GM12872 (cell line): ENCODE results near the gene DENND1C.

Experiments
- TF ChIP-seq, protein P1 (sequence below): IDR thresholded peaks from 3 replicates; pipeline ENCODE4 v1.5.1; 2011; ENCODE audit warnings: low read depth, mild to moderate bottlenecking, low read length, moderate library complexity; ENCODE audit not compliant: insufficient read depth

DENND1C gene

DNA sequence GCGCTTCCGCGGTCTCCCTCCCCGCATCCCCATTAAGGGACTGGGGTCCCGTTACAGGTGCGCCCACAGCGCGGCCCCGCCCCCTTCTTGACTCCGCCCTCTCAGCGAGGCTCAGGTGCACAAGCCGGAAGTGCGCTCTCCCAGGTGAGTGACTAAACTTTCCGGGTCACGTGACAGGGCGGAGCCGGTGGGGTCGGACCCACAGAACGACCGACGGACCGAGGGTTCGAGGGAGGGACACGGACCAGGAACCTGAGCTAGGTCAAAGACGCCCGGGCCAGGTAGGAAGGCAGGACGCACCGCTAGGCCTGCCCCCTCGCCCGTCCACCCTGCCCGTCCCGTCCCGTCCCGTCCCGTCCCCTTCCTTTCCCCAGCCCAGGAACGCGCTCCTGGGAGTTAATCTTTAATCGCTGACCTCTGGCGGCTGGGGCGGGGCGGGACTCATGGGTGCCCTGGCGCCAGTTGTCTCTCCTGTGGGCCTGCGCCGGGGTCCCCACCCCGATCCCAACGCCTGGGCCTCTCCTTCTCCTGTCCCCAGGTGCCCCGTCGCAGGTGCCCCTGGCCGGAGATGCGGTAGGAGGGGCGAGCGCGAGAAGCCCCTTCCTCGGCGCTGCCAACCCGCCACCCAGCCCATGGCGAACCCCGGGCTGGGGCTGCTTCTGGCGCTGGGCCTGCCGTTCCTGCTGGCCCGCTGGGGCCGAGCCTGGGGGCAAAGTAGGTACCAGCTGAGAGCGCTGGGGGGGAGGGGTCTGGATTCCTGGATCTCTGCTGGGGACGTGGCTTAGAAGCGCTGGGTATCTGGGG is 17.3 kb downstream of the DENND1C start, which contains the start of gene CRB3:
CRB3 (plus strand) TSS at position 202 of the 804 bp plus-strand sequence; CDS start at position 633, 431 bp downstream.
- TF ChIP-seq, protein P1, sequence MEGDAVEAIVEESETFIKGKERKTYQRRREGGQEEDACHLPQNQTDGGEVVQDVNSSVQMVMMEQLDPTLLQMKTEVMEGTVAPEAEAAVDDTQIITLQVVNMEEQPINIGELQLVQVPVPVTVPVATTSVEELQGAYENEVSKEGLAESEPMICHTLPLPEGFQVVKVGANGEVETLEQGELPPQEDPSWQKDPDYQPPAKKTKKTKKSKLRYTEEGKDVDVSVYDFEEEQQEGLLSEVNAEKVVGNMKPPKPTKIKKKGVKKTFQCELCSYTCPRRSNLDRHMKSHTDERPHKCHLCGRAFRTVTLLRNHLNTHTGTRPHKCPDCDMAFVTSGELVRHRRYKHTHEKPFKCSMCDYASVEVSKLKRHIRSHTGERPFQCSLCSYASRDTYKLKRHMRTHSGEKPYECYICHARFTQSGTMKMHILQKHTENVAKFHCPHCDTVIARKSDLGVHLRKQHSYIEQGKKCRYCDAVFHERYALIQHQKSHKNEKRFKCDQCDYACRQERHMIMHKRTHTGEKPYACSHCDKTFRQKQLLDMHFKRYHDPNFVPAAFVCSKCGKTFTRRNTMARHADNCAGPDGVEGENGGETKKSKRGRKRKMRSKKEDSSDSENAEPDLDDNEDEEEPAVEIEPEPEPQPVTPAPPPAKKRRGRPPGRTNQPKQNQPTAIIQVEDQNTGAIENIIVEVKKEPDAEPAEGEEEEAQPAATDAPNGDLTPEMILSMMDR = no peak

DNA sequence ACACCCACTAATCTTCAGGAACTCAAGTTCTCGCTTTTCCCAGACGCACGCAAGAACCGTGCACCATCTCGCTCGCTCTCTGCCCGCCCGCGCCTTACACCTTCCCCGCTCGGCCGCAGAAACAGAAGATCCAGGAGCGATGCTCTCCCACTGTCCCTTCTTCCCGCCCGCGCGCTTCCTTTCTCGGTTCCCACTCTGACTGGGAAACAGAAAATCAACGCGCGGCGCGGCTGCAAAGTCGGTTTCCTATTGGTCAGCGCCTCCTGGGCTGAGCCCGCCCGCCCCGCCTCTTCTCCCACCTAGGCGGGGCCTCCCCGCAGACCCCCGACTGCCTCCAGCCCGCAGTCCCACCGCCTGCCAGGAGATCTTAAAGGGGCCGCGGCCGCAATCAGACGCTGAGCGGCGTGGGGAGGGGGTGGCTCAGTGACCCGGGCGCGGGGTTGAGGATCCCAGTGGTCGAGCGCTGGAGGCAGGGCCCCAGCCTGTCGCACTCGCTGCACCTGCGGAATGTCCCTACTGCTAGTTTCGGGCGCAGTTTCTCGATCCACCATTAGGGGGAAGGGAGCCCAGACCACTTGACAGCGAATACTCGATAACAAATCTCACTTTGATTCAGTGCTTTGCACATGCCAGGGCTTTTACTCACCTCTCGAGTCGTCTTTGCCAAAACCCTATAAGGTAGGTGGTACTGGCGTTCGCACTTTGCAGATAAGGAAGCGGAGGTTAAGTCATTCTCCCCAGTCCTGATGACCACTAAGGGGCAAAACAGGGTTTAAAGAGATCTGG is 21.3 kb downstream of the DENND1C start:
- TF ChIP-seq, protein P1 = peak; percentile 92

DNA sequence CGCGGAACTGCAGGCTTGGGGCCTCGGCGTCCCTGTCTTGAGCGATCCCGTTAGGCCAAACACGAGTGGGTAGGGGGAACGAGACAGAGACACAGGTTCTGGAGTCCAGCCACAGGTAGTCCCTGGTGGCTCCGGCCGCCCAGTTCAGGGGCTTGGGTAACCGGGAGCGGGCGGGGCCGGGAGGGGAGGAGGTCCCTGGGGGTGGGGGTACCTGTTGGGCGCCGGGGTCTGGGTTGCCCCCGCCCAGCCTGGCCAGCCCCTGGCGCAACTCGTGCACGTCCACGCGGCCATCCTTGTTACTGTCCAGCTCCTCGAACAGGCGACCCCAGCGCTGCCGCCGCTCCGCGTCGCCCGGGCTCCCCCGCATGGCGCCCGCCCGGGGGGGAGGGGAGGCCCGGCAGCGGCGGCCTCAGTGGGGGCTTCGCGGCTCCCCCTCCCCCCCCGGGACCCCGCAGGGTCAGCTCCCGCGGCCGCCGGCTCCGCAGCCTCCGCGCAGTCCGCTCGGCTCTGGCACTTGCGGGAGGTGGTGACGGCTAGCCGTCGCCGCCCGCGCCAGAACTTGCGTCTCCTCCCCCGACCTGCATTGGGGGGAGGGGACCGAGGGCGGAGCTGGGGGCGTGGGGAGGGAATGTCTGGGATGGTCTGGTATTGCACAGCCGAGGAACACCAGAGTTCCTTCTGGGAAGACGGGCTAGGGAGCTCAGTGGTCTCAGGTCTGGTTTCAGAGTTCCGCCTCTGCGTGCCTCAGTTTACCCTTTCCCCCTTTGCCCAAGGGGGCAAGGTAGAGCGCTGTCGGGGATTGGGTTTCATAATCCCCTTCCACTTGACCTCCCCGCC is 22.1 kb downstream of the DENND1C start, which contains the start of gene SLC25A23:
SLC25A23 (minus strand) TSS at position 531 of the 837 bp plus-strand sequence; CDS start at position 367, 164 bp downstream.
- TF ChIP-seq, protein P1 = no peak

DNA sequence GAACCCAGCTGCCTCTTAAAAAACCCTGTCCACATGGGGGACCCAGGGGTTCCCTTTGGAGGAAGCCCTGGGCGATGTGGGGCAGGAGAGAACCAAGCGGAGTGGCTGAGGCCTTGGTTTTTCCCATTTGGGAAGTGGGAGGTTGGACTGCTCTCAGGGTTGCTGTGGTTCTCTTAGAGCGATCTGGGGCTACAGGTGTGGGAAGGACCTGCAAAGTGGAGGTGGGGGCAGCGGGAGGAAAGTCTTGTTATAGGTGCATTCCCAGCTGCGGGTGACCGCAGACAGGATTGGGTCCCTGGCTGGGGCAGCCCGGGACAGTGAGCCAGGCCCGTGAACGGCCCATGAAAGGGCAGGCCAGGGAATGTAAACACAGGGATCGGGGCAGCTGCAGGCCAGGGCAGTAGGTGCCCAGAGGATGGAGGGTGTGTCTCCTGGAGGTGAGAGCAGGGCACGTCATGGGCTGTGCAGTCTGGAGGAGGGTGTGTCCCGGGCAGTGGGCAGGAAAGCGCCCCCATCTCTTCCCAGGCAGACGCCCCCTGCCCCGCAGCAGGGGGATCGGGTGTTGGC is 22.8 kb downstream of the DENND1C start:
- TF ChIP-seq, protein P1 = no peak

DNA sequence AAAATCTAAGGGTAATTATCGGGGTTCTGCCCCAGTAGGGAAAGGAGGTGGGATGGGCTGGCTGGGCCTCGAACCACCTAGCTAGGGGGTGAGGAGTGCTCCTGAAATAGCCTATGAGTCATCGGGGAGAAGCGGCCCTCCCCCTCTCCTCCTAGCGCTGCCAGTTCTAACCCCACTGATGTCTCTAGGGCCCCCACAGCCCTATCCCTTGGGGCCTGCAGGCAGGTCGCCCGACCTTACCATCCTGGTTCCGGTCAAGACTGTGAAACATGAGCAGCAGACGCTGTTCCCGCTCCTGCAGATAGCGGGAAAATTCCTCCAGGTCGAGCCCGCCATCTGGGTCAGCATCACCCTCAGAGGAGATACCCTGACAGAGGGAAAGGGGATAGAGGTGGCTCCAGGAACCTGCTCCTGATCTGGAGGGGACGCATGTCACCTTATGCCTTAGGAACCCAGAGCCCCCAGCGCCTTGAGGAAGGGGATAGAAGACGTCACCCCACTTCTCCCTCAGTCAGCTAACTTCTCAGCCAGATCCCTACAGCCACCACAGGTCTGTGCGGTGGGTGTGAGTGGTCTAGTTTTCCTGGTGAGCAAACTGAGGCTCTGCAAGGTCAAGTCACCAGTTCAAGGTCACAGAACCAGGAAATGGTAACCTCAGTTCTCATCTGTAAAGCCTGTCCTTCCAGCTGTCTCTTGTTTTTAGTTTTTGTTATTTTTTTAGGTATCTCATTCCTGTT is 23.5 kb downstream of the DENND1C start:
- TF ChIP-seq, protein P1 = no peak

DNA sequence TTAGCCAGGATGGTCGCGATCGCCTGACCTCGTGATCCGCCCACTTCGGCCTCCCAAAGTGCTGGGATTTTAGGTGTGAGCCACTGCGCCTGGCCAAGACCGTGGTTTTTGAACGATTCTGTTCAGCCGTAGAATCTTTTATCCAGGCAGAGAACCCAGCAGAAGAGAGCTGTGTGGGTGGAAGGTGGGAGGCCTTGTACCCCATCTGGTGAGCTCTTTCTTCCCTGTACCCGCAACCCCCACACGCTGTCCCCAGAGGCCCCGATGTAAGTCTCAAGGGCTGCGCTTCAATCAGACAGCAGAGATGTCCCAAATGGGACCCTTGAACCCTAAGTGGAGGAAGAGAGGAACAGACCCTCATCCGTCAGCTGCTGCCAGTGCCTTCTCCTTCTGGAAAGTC is 25.7 kb downstream of the DENND1C start:
- TF ChIP-seq, protein P1 = no peak
